ENCODE measurements around the gene ERN2.

DNA sequence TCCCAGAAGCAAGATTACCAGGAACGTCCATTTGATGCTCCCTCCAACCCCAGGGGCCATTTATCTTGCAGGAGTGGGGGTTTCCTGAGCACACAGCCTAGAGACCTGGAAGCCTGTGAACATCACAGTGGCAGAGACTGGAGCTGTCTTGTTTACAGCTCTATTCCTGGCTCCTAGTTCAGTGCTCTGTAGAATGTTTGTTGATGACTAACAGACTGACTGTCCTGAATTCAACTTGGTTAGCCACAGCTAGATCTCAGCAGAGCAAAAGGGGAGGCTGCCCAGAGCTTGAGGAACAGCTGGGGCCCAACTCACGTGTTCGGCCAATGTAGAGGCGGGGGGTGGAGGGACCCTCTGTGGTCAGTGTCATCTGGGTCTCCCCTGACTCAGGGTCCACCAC is 6.6 kb downstream of the ERN2 start:
- TF ChIP-seq CTCF (IDR thresholded peaks at IDR 0.05) (no peak), POLR2A (IDR thresholded peaks at IDR 0.05) (no peak)
